ENCODE data around the gene TMEM269.

TMEM269 gene

GRCh38 chr1:42841010-42841409, 56.2 kb downstream of the TMEM269 start:
- TF ChIP-seq PAX5 (IDR thresholded peaks at IDR 0.05; ENCODE audit: insufficient read depth, low read length, severe bottlenecking) (no peak), SPI1 (IDR thresholded peaks at IDR 0.05; ENCODE audit: low read depth, low read length) (no peak), POLR2A (IDR thresholded peaks at IDR 0.05; ENCODE audit: low read depth, low read length) (no peak), TAF1 (IDR thresholded peaks at IDR 0.05; ENCODE audit: low read depth, low read length) (no peak), POU2F2 (IDR thresholded peaks at IDR 0.05; ENCODE audit: low read depth, low read length) (no peak), POLR2AphosphoS5 (IDR thresholded peaks at IDR 0.05; ENCODE audit: low read depth, low read length) (no peak)
- FAIRE-seq (no peak), DNase-seq (ENCODE audit: insufficient read length, low spot score) (no peak)

GRCh38 chr1:42841440-42842147, 56.8 kb downstream of the TMEM269 start:
- DNase-seq (ENCODE audit: insufficient read length, low spot score) (no peak), FAIRE-seq (no peak)
- no peak for TF ChIP-seq PAX5 (IDR thresholded peaks at IDR 0.05; ENCODE audit: insufficient read depth, low read length, severe bottlenecking)
- no peak for TF ChIP-seq POLR2AphosphoS5 (IDR thresholded peaks at IDR 0.05; ENCODE audit: low read depth, low read length)
- TF ChIP-seq TAF1 (IDR thresholded peaks at IDR 0.05; ENCODE audit: low read depth, low read length): no peak
- no peak for TF ChIP-seq POLR2A (IDR thresholded peaks at IDR 0.05; ENCODE audit: low read depth, low read length)
- TF ChIP-seq SPI1 (IDR thresholded peaks at IDR 0.05; ENCODE audit: low read depth, low read length): no peak
- TF ChIP-seq POU2F2 (IDR thresholded peaks at IDR 0.05; ENCODE audit: low read depth, low read length): no peak

DNA sequence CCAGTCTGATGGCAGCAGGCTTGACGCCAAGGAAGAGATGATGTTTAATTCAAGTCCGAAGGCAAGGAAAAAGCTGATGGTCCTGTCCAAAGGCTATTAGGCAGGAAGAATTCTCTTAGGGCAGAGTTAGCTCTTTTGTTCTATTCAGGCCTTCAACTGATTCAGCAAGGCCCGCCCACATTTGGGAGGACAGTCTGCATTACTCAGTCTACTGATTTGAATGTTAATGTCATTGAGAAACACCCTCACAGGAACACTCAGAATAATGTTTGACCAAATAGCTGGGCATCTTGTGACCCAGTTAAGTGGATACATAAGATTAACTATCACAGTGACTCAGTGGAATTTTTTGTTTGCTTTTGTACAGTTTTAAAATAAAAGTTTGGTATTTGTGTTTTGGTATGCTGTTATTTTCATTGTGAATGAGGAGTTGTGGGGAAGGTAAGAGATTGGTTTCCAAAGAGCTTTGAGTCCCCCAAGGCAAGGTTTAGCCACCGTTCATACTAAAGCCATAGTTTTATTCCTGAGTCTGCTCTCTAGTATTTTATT, 59.9 kb downstream of the TMEM269 start:
- DNase-seq (ENCODE audit: insufficient read length, low spot score) (no peak), FAIRE-seq (no peak)
- TF ChIP-seq POU2F2 (IDR thresholded peaks at IDR 0.05; ENCODE audit: low read depth, low read length): no peak
- no peak for TF ChIP-seq POLR2A (IDR thresholded peaks at IDR 0.05; ENCODE audit: low read depth, low read length)
- no peak for TF ChIP-seq PAX5 (IDR thresholded peaks at IDR 0.05; ENCODE audit: insufficient read depth, low read length, severe bottlenecking)
- TF ChIP-seq SPI1 (IDR thresholded peaks at IDR 0.05; ENCODE audit: low read depth, low read length): no peak
- no peak for TF ChIP-seq POLR2AphosphoS5 (IDR thresholded peaks at IDR 0.05; ENCODE audit: low read depth, low read length)
- TF ChIP-seq TAF1 (IDR thresholded peaks at IDR 0.05; ENCODE audit: low read depth, low read length): no peak

DNA sequence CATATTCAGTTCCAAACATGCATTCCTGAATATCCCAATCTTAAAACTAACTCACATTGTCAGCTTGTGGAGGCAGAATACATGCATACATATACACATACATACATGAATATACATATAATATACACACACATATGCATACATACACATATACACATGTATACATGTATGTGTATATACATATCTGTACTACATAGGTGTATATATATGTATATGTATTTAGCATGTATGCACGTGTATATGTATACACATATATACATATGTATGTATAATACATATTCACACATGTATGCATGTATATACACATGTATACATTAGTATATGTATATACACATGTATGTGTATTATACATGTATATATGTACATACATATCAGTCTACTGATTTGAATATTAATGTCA, 60.4 kb downstream of the TMEM269 start:
- no peak for DNase-seq (ENCODE audit: insufficient read length, low spot score)
- TF ChIP-seq SPI1 (IDR thresholded peaks at IDR 0.05; ENCODE audit: low read depth, low read length) (no peak), POLR2AphosphoS5 (IDR thresholded peaks at IDR 0.05; ENCODE audit: low read depth, low read length) (no peak), POU2F2 (IDR thresholded peaks at IDR 0.05; ENCODE audit: low read depth, low read length) (no peak), PAX5 (IDR thresholded peaks at IDR 0.05; ENCODE audit: insufficient read depth, low read length, severe bottlenecking) (no peak), POLR2A (IDR thresholded peaks at IDR 0.05; ENCODE audit: low read depth, low read length) (no peak), TAF1 (IDR thresholded peaks at IDR 0.05; ENCODE audit: low read depth, low read length) (no peak)
- FAIRE-seq: no peak

GRCh38 chr1:42845866-42846256, 61.1 kb downstream of the TMEM269 start:
- DNase-seq (ENCODE audit: insufficient read length, low spot score) (no peak), FAIRE-seq (no peak)
- no peak for TF ChIP-seq PAX5 (IDR thresholded peaks at IDR 0.05; ENCODE audit: insufficient read depth, low read length, severe bottlenecking)
- TF ChIP-seq POU2F2 (IDR thresholded peaks at IDR 0.05; ENCODE audit: low read depth, low read length): no peak
- TF ChIP-seq POLR2AphosphoS5 (IDR thresholded peaks at IDR 0.05; ENCODE audit: low read depth, low read length): no peak
- no peak for TF ChIP-seq SPI1 (IDR thresholded peaks at IDR 0.05; ENCODE audit: low read depth, low read length)
- TF ChIP-seq TAF1 (IDR thresholded peaks at IDR 0.05; ENCODE audit: low read depth, low read length): no peak
- TF ChIP-seq POLR2A (IDR thresholded peaks at IDR 0.05; ENCODE audit: low read depth, low read length): no peak

DNA sequence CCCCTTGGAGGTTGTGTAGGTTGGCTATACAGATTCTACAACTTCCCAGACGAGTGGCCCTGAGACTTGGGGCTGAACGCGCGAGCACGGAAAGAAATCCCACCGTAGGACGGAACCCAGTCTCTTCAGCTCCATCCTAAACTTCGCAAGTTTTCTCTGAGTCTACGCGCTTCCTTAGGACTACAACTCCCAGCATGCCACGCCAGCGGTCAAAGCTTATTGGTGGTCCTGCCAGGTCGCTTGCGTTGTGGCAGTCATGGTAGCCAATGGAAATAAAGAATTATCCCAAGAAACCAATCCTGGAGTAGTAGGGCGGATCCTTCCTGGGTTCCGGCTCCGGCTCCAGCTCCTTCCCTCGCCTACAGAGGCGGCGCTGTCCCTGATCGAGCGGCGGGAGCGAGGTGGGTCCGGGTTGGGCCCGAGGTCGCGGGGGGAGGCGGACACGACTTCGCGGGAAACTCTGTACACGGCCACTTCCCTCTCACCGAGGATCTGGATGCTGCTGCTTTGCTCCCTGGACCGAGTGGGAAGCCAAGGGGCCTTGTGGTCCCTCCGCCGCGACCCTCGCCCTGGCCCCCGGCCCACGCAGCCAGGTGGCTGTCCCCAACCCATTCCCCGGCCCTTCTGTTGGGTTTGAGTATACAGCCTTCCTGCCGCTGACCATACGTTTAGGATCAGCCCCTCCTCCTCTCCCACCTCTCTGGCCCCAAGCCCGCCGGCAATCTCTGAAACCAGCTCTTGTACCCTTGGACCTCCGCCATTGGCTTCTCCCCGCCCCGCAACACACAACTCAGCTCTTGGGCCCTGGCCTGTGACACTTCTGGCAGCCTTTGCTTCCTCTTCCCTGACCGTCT, 61.7 kb downstream of the TMEM269 start, which contains the start of gene ZNF691:
TSS of gene ZNF691 (plus strand) at position 357 of the 854 bp plus-strand sequence. CDS start 3,046 bp downstream, outside the sequence.
- TF ChIP-seq POLR2A (IDR thresholded peaks at IDR 0.05; ENCODE audit: low read depth, low read length): peak; percentile 65
- peak; percentile 26; the same call in 1 of the 2 replicates for TF ChIP-seq SPI1 (IDR thresholded peaks at IDR 0.05; ENCODE audit: low read depth, low read length)
- TF ChIP-seq TAF1 (IDR thresholded peaks at IDR 0.05; ENCODE audit: low read depth, low read length): no peak
- peak; percentile 75 for TF ChIP-seq POLR2AphosphoS5 (IDR thresholded peaks at IDR 0.05; ENCODE audit: low read depth, low read length)
- peak; percentile 86 for DNase-seq (ENCODE audit: insufficient read length, low spot score)
- peak; percentile 95 for FAIRE-seq

GRCh38 chr1:42847111-42847595, 62.4 kb downstream of the TMEM269 start:
- DNase-seq (ENCODE audit: insufficient read length, low spot score): no peak
- no peak for TF ChIP-seq POLR2A (IDR thresholded peaks at IDR 0.05; ENCODE audit: low read depth, low read length)
- TF ChIP-seq POLR2AphosphoS5 (IDR thresholded peaks at IDR 0.05; ENCODE audit: low read depth, low read length): no peak
- TF ChIP-seq SPI1 (IDR thresholded peaks at IDR 0.05; ENCODE audit: low read depth, low read length): no peak
- no peak for TF ChIP-seq TAF1 (IDR thresholded peaks at IDR 0.05; ENCODE audit: low read depth, low read length)
- no peak for TF ChIP-seq PAX5 (IDR thresholded peaks at IDR 0.05; ENCODE audit: insufficient read depth, low read length, severe bottlenecking)
- TF ChIP-seq POU2F2 (IDR thresholded peaks at IDR 0.05; ENCODE audit: low read depth, low read length): no peak
- peak; percentile 50 for FAIRE-seq

GRCh38 chr1:42847721-42848460, 63.1 kb downstream of the TMEM269 start:
- peak; percentile 9 for FAIRE-seq
- no peak for DNase-seq (ENCODE audit: insufficient read length, low spot score)

More at GRCh38 chr1:42847721-42848460, 63.1 kb downstream of the TMEM269 start:
- TF ChIP-seq POU2F2 (IDR thresholded peaks at IDR 0.05; ENCODE audit: low read depth, low read length) (no peak), POLR2AphosphoS5 (IDR thresholded peaks at IDR 0.05; ENCODE audit: low read depth, low read length) (no peak), PAX5 (IDR thresholded peaks at IDR 0.05; ENCODE audit: insufficient read depth, low read length, severe bottlenecking) (no peak), SPI1 (IDR thresholded peaks at IDR 0.05; ENCODE audit: low read depth, low read length) (no peak), POLR2A (IDR thresholded peaks at IDR 0.05; ENCODE audit: low read depth, low read length) (no peak), TAF1 (IDR thresholded peaks at IDR 0.05; ENCODE audit: low read depth, low read length) (no peak)
